HEK293 (cell line): ENCODE measurements around the gene BTK.

Source experiments
- CTCF ChIA-PET: fragments of 350-600 bp; formaldehyde crosslinking; extraction: SDS; loops from one replicate; lab custom pipeline; 2021; ENCODE audit warnings: antibody characterized with exemption; lab: Yijun Ruan, JAX
- POLR2A ChIA-PET: fragments of 300-600 bp; formaldehyde crosslinking; extraction: SDS; loops from one replicate; lab custom pipeline; 2020; ENCODE audit warnings: antibody characterized with exemption, inconsistent platforms; lab: Yijun Ruan, JAX
- H3K27ac ChIP-seq: fragments of 200-500 bp; sonication (Bioruptor generic); 2 replicates; pipeline ENCODE4 v1.5.1; 2014; ENCODE audit warnings: low read depth, low read length, control low read depth, inconsistent platforms; ENCODE audit errors: extremely low read depth
- H3K36me3 ChIP-seq, 2 experiments: fragments of 200-500 bp in 1 of 2; sonication (Bioruptor generic) in 1 of 2; 1 replicate in 1 of 2; 2 replicates in 1 of 2; pipeline ENCODE4 v1.5.1; 2014 to 2017; ENCODE audit warnings: inconsistent platforms in 2 of 2, low read length in 2 of 2; ENCODE audit not compliant: control insufficient read depth in 2 of 2, insufficient read depth in 1 of 2
- H3K4me1 ChIP-seq: fragments of 200-500 bp; sonication (Bioruptor generic); 2 replicates; pipeline ENCODE4 v1.5.1; 2014; ENCODE audit warnings: mild to moderate bottlenecking, low read length, inconsistent platforms; ENCODE audit not compliant: control insufficient read depth, insufficient read depth
- H3K4me3 ChIP-seq: 2 replicates; pipeline ENCODE4 v1.5.1; 2011; ENCODE audit warnings: low read depth, mild to moderate bottlenecking, control low read depth, low read length, moderate library complexity
- H3K9me3 ChIP-seq: fragments of 200-500 bp; sonication (Bioruptor generic); 2 replicates; pipeline ENCODE4 v1.5.1; 2014; ENCODE audit warnings: low read depth, low read length, inconsistent platforms; ENCODE audit not compliant: control insufficient read depth, insufficient read depth
- CTCF ChIP-seq: fragments of 450-650 bp; formaldehyde crosslinking; IDR thresholded peaks from 2 replicates; pipeline ENCODE4 v1.5.1; 2016; ENCODE audit warnings: missing biosample characterization, missing genetic modification characterization
- EGR2 ChIP-seq: fragments of 450-650 bp; formaldehyde crosslinking; IDR thresholded peaks from 2 replicates; pipeline ENCODE4 v1.5.1; 2016; ENCODE audit warnings: low read depth, missing biosample characterization, missing genetic modification characterization
- OVOL3 ChIP-seq: fragments of 450-650 bp; formaldehyde crosslinking; IDR thresholded peaks from 2 replicates; pipeline ENCODE4 v1.5.1; 2016; ENCODE audit warnings: missing biosample characterization, missing genetic modification characterization
- RBAK ChIP-seq: fragments of 450-650 bp; formaldehyde crosslinking; IDR thresholded peaks from 2 replicates; pipeline ENCODE4 v1.5.1; 2016; ENCODE audit warnings: missing biosample characterization, missing genetic modification characterization
- ZBTB8A ChIP-seq: fragments of 450-650 bp; formaldehyde crosslinking; IDR thresholded peaks from 2 replicates; pipeline ENCODE4 v1.5.1; 2016; ENCODE audit warnings: missing biosample characterization, missing genetic modification characterization
- ZFHX2 ChIP-seq: fragments of 450-650 bp; formaldehyde crosslinking; conservative IDR thresholded peaks from 2 replicates; pipeline ENCODE4 v1.5.1; 2016; ENCODE audit warnings: missing biosample characterization, missing genetic modification characterization
- ZNF133 ChIP-seq: fragments of 450-650 bp; formaldehyde crosslinking; IDR thresholded peaks from 2 replicates; pipeline ENCODE4 v1.5.1; 2016; ENCODE audit warnings: missing biosample characterization, missing genetic modification characterization
- ZNF146 ChIP-seq: fragments of 450-650 bp; formaldehyde crosslinking; IDR thresholded peaks from 2 replicates; pipeline ENCODE4 v1.5.1; 2016; ENCODE audit warnings: missing biosample characterization, missing genetic modification characterization
- ZNF169 ChIP-seq: fragments of 450-650 bp; formaldehyde crosslinking; IDR thresholded peaks from 2 replicates; pipeline ENCODE4 v1.5.1; 2016; ENCODE audit warnings: missing biosample characterization, missing genetic modification characterization
- ZNF221 ChIP-seq: fragments of 450-650 bp; formaldehyde crosslinking; IDR thresholded peaks from 2 replicates; pipeline ENCODE4 v1.5.1; 2017; ENCODE audit warnings: missing biosample characterization, missing genetic modification characterization, borderline replicate concordance
- ZNF266 ChIP-seq: fragments of 450-650 bp; formaldehyde crosslinking; IDR thresholded peaks from 2 replicates; pipeline ENCODE4 v1.5.1; 2016; ENCODE audit warnings: missing biosample characterization, missing genetic modification characterization, low read depth
- ZNF449 ChIP-seq: fragments of 450-650 bp; formaldehyde crosslinking; IDR thresholded peaks from 2 replicates; pipeline ENCODE4 v1.5.1; 2017; ENCODE audit warnings: missing biosample characterization, mild to moderate bottlenecking, missing genetic modification characterization, moderate library complexity
- ZNF571 ChIP-seq: fragments of 450-650 bp; formaldehyde crosslinking; IDR thresholded peaks from 2 replicates; pipeline ENCODE4 v1.5.0; 2017; ENCODE audit warnings: missing biosample characterization, missing genetic modification characterization
- ZNF600 ChIP-seq: fragments of 450-650 bp; formaldehyde crosslinking; IDR thresholded peaks from 2 replicates; pipeline ENCODE4 v1.5.1; 2016; ENCODE audit warnings: missing biosample characterization, missing genetic modification characterization
- ZNF654 ChIP-seq: fragments of 450-650 bp; formaldehyde crosslinking; IDR thresholded peaks from 2 replicates; pipeline ENCODE4 v1.5.1; 2016; ENCODE audit warnings: low read depth, missing biosample characterization, missing genetic modification characterization
- ZNF660 ChIP-seq: fragments of 450-650 bp; IDR thresholded peaks from 2 replicates; pipeline ENCODE4 v1.5.1; 2018; ENCODE audit warnings: missing biosample characterization, mild to moderate bottlenecking, missing genetic modification characterization
- ZNF704 ChIP-seq: fragments of 450-650 bp; formaldehyde crosslinking; IDR thresholded peaks from 2 replicates; pipeline ENCODE4 v1.5.1; 2016; ENCODE audit warnings: missing biosample characterization, missing genetic modification characterization

The BTK gene

GRCh38 chrX:101415180-101416145 is 29.5 kb upstream of the BTK start:
- peak; percentile 72; the same call in 1 of the 2 replicates for TF ChIP-seq EGR2 (tag by site-specific recombination)
- TF ChIP-seq ZNF654 (tag by site-specific recombination), result peak; percentile 96
- peak; percentile 58; the same call in 1 of the 2 replicates for TF ChIP-seq CTCF (tag by site-specific recombination)
- peak; percentile 87 for TF ChIP-seq ZFHX2
- TF ChIP-seq ZNF169 (tag by site-specific recombination), result no peak
- no peak for TF ChIP-seq ZNF704 (tag by site-specific recombination)
- peak; percentile 27; the same call in 1 of the 2 replicates for TF ChIP-seq ZNF660 (tag by site-specific recombination)
- no peak overlapping the region for H3K4me3 ChIP-seq
- H3K27ac ChIP-seq, result no peak overlapping the region
- no peaks in the 10 kb centered on the region for H3K9me3 ChIP-seq
- H3K36me3 ChIP-seq, result peaks cover 0 to 23% of the 10 kb centered on the region in 2 experiments; a peak in 2 of 3 replicates
- CTCF ChIA-PET, result interaction anchor here (0.6 to 5.0 kb wide), 23 partner anchors 9 to 1081 kb away, joined by 3 to 28 read pairs (median 4); partner anchors contain the start of genes ARMCX4 and RPL36A
- POLR2A ChIA-PET, result interaction anchor here (1.2 kb wide), 1 partner anchor 25 kb away, joined by 3 read pairs; the partner anchor contains the start of gene RPL36A
- H3K4me1 ChIP-seq, result 0 out of 2 replicates have a peak, but pooled peaks cover 2% of the 10 kb centered on the region

GRCh38 chrX:101411984-101412383 is 26.0 kb upstream of the BTK start:
- Histone ChIP-seq H3K4me1 (peaks cover 6% of the 10 kb centered on the region), H3K4me3 (no peak overlapping the region)
- TF ChIP-seq ZNF221 (tag by site-specific recombination) (no peak), ZNF146 (tag by site-specific recombination) (no peak), ZNF704 (tag by site-specific recombination) (no peak), ZNF133 (tag by site-specific recombination) (no peak), ZNF600 (no peak), ZNF266 (no peak), OVOL3 (no peak), ZNF449 (tag by site-specific recombination) (no peak), ZNF571 (tag by site-specific recombination) (no peak), EGR2 (tag by site-specific recombination) (no peak), ZBTB8A (no peak), RBAK (no peak)
- TF ChIP-seq, all 188 proteins: peak for 0
- CTCF ChIA-PET, result interaction anchor here (0.6 kb wide), 1 partner anchor 933 kb away, joined by 3 read pairs; no protein-coding TSS in a partner anchor
- Histone ChIP-seq H3K9me3 (no peaks in the 10 kb centered on the region), H3K27ac (no peak overlapping the region), H3K36me3 (peaks cover 0 to 22% of the 10 kb centered on the region in 2 experiments; a peak in 2 of 3 replicates)
- POLR2A ChIA-PET, result interaction anchor here (2.0 kb wide), 1 partner anchor 21 kb away, joined by 6 read pairs; the partner anchor contains the start of gene RPL36A
